Superior temporal gyrus (tissue), 1 donor: Measurements from ENCODE around the gene SNHG17.
A peak's percentile ranks its signal among the peaks of the same experiment; 100 is the strongest.
"Not testable (repeated sequence)": the region's sequence is repeated elsewhere in the genome, so short reads cannot be mapped to it uniquely, and the experiment has no call there.

ENCODE experiments used
- DNase-seq: peaks from one replicate; pipeline ENCODE4 v3.0.0-alpha.2; 2016; ENCODE audit errors: extremely low spot score

The SNHG17 gene

DNA sequence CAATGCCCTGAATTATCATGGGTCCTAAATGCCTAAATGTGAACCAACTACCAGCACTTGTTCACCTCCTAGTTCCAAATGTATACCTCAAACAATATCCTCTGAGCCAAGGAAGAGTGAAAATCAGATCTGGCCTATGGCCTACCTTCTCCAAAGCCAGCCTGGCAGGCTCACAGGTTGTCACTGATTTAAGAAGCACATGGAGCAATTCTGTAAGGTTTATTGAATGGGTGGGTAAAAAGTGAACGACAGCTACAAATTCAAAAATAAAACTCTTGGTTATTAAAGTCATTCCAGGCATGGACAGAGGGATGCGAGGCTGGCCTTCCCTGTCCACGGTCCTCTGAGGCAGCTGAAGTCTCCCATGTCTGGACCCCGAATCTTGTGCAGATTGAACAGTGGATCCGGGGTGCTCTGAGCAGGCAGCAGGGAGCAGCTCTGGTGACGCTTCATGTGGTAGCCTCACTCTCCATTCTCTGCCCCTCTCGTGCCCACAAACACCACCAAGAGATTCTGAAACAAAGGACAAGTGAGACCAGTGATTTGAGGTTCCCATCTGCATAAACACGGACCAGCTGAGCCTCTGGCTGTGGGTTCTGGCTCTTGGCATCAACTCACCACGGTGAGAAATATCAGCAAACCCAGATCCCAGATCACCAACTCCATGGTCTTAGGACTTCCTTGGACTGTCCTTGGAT lies 14.6 kb downstream of the SNHG17 start:
- DNase-seq, result peak; percentile 24

- peak; percentile 36 for DNase-seq
Observed at GRCh38 chr20:38418509-38419204, 16.5 kb downstream of the SNHG17 start.

DNA sequence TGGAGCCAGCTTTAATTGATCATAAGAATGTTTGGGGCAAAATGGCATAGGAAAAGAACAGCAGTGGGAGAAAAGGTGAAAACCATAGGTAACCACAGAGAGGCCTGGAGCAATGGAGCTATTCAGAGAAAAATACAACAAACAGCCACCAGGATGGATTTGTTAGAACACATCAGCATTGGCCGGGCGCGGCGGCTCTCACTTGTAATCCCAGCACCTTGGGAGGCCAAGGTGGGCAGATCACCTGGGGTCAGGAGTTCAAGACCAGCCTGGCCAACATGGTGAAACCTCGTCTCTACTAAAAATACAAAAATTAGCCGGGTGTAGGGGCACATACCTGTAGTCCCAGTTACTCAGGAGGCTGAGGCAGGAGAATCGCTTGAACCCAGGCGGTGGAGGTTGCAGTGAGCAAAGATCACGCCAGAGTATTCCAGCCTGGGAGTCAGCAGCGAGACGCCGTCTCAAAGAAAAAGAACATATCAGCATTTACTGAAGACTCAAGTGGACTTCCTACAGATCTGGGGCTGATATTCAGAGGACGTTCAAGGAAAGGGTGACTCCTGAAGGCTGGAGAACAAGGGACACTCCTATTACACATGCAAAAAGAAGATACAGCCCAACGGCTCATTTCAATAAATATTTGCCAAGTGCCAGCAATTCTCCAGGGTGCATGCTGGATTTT lies 20.2 kb downstream of the SNHG17 start:
- no peak for DNase-seq

DNA sequence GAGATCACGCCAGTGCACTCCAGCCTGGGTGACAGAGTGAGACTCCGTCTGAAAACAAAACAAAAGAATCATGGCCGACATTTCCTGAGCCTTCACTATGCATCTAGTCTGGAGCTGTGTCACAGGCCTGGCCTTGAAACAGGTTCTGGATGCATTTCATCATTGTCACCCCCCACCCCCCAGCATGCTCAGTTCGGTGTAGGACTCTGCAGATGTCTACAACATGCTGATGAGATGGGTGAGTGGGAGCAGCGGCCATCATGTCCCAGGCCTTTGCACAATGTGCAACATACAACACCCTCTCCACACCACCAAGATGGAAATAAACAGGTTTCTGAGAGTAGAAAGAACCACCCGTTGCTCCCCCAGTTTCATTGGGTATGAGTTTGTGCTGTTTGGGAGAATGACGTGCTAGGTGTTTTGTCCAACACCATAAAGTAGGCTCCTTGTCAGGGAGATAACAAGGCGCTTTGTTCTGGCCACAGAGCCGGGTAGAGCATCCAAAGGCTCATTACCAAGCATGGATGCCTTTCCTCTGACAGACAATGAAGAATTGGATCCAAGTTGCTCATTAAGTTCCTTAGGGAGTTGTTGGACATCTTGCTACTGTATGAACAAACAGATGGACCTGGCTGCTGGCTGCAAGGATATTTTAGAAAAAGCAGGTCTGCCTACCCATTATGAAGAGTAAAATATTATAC lies 22.1 kb downstream of the SNHG17 start:
- DNase-seq, result peak; percentile 62

DNA sequence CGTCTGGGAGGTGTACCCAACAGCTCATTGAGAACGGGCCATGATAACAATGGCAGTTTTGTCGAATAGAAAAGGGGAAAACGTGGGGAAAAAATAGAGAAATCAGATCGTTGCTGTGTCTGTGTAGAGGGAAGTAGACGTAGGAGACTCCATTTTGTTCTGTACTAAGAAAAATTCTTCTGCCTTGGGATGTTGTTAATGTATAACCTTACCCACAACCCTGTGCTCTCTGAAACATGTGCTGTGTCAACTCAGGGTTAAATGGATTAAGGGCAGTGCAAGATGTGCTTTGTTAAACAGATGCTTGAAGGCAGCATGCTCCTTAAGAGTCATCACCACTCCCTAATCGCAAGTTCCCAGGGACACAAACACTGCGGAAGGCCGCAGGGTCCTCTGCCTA lies 27.3 kb downstream of the SNHG17 start:
- not testable (repeated sequence) for DNase-seq

- no peak for DNase-seq
Observed at GRCh38 chr20:38407321-38407720, 27.8 kb downstream of the SNHG17 start.

DNA sequence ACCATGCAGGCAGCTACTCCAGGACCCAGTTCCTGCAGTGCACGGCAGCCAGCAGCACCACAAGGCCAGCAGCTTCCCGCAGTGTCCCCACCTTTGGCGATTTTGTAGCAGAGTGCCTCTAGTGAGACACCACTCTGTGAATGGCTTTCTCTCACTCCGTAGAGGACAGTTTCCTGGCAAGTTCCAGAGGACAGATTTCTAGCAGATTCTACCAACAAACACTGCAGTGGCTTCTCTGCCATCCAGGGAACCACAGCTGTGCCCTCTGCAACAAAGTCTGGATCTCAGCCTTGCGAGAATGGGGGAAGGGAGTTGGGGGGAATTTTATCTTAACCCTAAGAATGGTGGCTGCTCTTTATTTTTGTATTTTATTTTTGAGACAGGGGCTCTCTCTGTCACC lies 28.7 kb downstream of the SNHG17 start:
- DNase-seq, result no peak

DNA sequence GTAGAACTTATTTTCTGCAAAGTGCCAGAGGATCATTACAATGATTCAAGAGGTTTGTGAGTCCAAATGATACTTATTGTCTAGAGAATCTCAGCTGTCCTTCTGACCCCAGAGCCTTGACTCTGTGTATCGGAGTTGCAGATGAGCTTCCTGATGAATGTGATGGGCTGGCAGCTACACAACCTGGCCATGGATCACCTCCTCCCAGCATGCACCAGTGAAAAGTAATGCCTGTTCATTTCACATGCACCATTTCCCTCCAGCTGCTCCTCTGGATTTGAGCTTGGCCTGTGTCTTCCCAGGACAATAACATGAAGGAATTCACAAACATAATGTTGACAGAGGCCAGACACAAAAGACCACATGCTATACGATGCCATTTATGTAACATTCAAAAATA lies 30.0 kb downstream of the SNHG17 start:
- no peak for DNase-seq

DNA sequence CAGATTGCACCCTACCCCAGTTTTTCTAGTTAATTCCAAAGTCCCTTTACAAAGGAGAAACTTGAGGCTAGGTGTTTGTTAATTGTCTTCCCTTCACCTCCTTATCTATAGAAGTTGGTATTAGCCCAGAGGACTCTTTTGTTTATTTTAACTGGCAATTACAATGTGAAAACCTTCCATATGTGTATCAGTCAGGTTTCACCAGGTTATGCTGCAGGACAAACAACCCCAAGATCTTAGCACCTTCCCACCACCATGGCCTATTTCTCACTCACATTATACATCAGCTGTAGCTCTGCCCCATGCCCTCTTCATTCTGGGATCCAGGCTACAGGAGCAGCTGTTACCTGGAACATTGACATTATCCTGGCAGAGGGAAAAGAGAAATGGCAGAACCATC lies 31.1 kb downstream of the SNHG17 start:
- DNase-seq, result no peak

GRCh38 chr20:38402816-38403215 lies 32.3 kb downstream of the SNHG17 start:
- DNase-seq, result no peak

GRCh38 chr20:38402089-38402488 lies 33.0 kb downstream of the SNHG17 start:
- no peak for DNase-seq

DNA sequence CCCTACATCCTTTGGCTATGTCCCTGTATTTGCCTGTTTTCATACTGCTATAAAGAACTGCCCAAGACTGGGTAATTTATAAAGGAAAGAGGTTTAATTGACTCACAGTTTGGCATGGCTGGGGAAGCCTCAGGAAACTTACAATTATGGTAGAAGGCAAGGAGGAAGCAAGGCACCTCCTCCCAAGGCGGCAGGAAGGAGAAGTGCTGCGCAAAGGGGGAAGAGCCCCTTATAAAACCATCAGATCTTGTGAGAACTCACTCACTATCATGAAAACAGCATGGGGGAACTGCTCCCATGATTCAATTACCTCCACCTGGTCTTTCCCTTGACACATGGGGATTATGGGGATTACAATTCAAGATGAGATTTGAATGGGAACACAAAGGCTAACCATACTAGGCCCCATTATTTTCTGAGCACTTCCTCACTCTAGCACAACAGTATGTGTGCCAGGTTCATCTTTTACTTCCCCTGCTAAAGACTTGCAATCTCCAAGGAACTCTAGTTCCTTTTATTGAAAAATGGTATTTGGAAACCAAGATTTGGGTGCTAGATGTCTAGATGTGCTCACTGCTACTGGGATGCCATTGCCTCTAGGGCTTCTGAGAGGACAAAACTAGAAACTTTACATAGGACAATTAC lies 39.3 kb downstream of the SNHG17 start:
- not testable (repeated sequence) for DNase-seq

GRCh38 chr20:38395165-38395564 lies 40.0 kb downstream of the SNHG17 start:
- DNase-seq, result no peak

- no peak for DNase-seq
Observed at GRCh38 chr20:38393259-38393658, 41.9 kb downstream of the SNHG17 start.

DNA sequence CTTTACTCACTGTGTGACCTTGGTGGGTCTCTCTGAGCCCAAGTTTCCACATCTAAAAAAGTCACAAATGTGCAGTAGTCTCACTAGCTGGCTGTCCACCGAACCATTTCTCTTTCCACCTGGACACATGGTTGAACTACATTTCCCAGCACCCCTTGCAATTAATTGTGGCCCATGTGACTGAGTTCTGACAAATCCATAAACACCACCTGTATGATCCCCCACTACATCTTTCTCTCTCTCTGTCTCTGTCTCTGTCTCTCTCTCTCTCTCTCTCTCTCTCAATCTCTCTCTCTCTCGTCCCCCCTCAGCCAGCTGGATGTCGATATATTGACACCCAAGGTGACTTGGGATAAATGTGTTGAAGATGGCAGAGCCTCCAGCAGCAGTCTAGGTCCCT lies 42.8 kb downstream of the SNHG17 start:
- DNase-seq, result no peak

DNA sequence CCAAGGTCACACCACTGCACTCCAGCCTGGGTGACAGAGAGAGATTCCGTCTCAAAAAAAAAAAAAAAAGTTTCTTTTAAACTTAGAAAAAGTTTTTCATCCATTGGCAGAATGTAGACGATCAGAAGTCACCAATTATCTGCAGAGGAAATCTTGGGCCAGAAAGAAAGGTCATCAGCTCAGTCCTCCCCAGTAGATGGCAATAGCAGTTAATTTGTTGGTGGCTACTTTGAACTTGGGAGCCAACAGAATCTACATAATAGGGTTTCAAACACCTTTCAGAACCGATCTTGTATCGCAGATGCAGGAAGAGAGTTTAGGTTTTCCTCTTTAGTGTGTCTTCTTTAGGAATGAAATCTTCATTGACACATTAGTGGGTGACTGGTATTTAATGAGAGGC lies 47.2 kb downstream of the SNHG17 start:
- peak; percentile 38 for DNase-seq

DNA sequence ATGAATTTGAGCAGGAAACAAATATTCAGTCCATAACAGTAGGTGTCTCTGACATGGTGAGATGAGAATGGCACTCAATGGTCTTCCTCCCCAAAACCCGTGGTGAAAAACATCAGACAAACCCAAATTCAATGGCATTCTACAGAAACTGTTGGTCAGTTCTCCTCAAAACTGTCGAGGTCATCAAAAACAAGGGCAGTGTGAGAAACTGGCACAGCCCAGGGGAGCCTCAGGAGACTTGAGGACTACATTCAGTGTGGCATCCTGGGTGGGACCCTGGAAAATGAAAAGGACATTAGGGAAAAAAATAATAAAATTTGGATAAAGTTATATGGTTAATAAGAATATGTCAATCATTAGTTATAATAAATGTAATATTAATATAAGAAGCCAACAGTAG lies 48.3 kb downstream of the SNHG17 start:
- no peak for DNase-seq

DNA sequence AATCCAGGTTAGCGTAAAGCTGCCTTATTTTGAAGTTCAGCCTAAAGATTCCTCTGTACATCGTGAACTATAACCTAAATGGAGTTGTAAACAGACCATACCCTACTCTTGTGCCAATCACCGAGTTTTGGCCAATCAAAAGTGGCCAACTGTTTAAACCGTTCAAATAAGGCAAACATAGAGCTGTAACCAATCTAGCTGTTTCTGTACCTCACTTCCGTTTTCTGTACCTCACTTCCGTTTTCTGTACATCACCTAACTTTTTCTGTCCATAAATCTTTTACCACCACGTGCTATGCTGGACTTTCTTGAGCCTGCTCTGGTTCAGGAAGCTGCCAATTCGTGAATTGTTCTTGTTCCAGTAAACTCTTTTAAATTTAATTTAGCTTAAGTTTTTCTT lies 49.1 kb downstream of the SNHG17 start:
- no peak for DNase-seq

GRCh38 chr20:38383147-38383546 lies 52.0 kb downstream of the SNHG17 start:
- no peak for DNase-seq

- not testable (repeated sequence) for DNase-seq
Observed at GRCh38 chr20:38377838-38378237, 57.3 kb downstream of the SNHG17 start.

DNA sequence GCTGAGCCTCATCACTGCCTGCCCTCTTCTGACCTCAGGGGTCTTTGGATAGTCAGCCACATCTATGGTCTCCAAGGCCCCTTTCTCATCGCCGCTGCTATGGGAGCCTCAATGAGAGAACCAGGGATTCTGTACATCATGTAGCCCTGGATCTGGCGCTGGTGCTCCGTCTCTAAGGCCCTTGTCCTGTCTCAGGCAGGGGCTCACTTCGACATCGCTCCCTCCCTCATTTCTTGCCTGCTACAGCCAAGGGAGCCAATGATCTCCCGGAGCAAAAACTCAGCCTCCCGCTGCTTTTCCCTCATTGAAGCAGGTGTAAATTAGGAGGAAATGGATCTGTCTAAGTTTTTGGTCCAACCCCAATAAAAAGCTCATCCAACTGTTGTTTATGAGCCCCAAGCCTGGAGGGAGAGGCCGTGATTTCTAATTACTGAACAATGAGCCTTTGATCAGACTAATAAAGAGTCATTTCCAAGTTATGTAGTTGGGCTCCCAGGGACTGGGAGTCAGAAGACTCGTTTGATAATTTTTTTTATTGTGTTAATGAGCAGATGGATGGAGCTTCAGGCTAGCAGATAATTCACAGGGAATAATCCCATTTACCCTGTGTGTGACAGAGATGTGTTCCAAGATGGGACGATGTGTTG lies 58.0 kb downstream of the SNHG17 start:
- no peak for DNase-seq
